GM23338 (cell line): ENCODE measurements around the gene ZFHX2. TPM values are rescaled to one million over a fixed set of nuclear protein-coding genes. Genes with fewer than 3 reads are reported as not detected.

Source experiments
- ATAC-seq: fragments of 200-7000 bp; cut with Tn5 transposase; 3 replicates; pipeline ENCODE4 v1.9.1; 2020
- DNase-seq: peaks from one replicate; pipeline ENCODE4 v3.0.0-alpha.2; 2015; ENCODE audit warnings: low spot score
- H2AFZ ChIP-seq: fragments of 200-600 bp; sonication (generic); 2 replicates; pipeline ENCODE4 v1.8.0; 2016; ENCODE audit warnings: antibody characterized with exemption, mild to moderate bottlenecking, moderate library complexity
- H3F3A ChIP-seq: fragments of 200-600 bp; sonication (generic); replicated peaks from 2 replicates; pipeline ENCODE4 v1.8.0; 2017; ENCODE audit warnings: antibody characterized with exemption, mixed run types, low read depth
- H3K27ac ChIP-seq: fragments of 200-600 bp; sonication (generic); 2 replicates; pipeline ENCODE4 v1.6.1; 2016; ENCODE audit warnings: low read depth
- H3K27me3 ChIP-seq: fragments of 200-600 bp; sonication (generic); 2 replicates; pipeline ENCODE4 v1.8.0; 2016; ENCODE audit warnings: mild to moderate bottlenecking, mixed run types, moderate library complexity; ENCODE audit not compliant: insufficient read depth
- H3K36me3 ChIP-seq: fragments of 200-600 bp; sonication (generic); 2 replicates; pipeline ENCODE4 v1.8.0; 2016; ENCODE audit warnings: mild to moderate bottlenecking; ENCODE audit not compliant: insufficient read depth
- H3K4me1 ChIP-seq: fragments of 200-600 bp; sonication (generic); 2 replicates; pipeline ENCODE4 v1.8.0; 2016; ENCODE audit warnings: mild to moderate bottlenecking, moderate library complexity; ENCODE audit not compliant: insufficient read depth
- H3K4me2 ChIP-seq: fragments of 200-600 bp; sonication (generic); 2 replicates; pipeline ENCODE4 v1.7.1; 2017; ENCODE audit warnings: mixed run types
- H3K4me3 ChIP-seq: fragments of 200-600 bp; sonication (generic); 2 replicates; pipeline ENCODE4 v1.6.1; 2016; ENCODE audit warnings: mixed run types
- H3K79me2 ChIP-seq: fragments of 200-600 bp; sonication (generic); replicated peaks from 2 replicates; pipeline ENCODE4 v1.8.0; 2017; ENCODE audit warnings: mild to moderate bottlenecking; ENCODE audit not compliant: insufficient read depth
- H3K9me2 ChIP-seq: fragments of 200-600 bp; sonication (generic); 2 replicates; pipeline ENCODE4 v1.8.0; 2017; ENCODE audit not compliant: insufficient read depth
- H4K20me1 ChIP-seq: fragments of 200-600 bp; sonication (generic); replicated peaks from 2 replicates; pipeline ENCODE4 v1.8.0; 2017; ENCODE audit warnings: mild to moderate bottlenecking; ENCODE audit not compliant: insufficient read depth
- H3K27ac Mint-ChIP-seq: 2 replicates; pipeline ENCODE4 v1.8.0; 2020; ENCODE audit warnings: inconsistent platforms, mild to moderate bottlenecking, moderate library complexity, mixed read lengths
- H3K27me3 Mint-ChIP-seq: 3 replicates; pipeline ENCODE4 v1.8.0; 2022; ENCODE audit warnings: low read depth, mild to moderate bottlenecking, moderate library complexity, mixed read lengths, inconsistent platforms; ENCODE audit not compliant: insufficient read depth, poor library complexity
- H3K36me3 Mint-ChIP-seq: 3 replicates; pipeline ENCODE4 v1.8.0; 2021; ENCODE audit warnings: low read depth, mild to moderate bottlenecking, inconsistent platforms, moderate library complexity, mixed read lengths
- H3K4me1 Mint-ChIP-seq: 3 replicates; pipeline ENCODE4 v1.8.0; 2020; ENCODE audit warnings: mild to moderate bottlenecking, inconsistent platforms, mixed read lengths
- H3K4me3 Mint-ChIP-seq: 3 replicates; pipeline ENCODE4 v1.8.0; 2021; ENCODE audit warnings: moderate library complexity, mild to moderate bottlenecking, inconsistent platforms, mixed read lengths
- H3K9me3 Mint-ChIP-seq: 3 replicates; pipeline ENCODE4 v1.8.0; 2020; ENCODE audit warnings: moderate library complexity, mild to moderate bottlenecking, inconsistent platforms, mixed read lengths
- CTCF ChIP-seq, 2 experiments: fragments of 200-600 bp in 1 of 2; sonication (generic) in 1 of 2; conservative IDR thresholded peaks; 2 replicates each; pipeline versions ENCODE4 v1.5.1 to v1.6.1; 2016 to 2017; ENCODE audit warnings: antibody characterized with exemption in 2 of 2, low read depth in 2 of 2, mild to moderate bottlenecking in 2 of 2, moderate library complexity in 1 of 2
- ETS1 ChIP-seq: IDR thresholded peaks from 2 replicates; pipeline ENCODE4 v1.6.1; 2016; ENCODE audit warnings: antibody characterized with exemption
- EZH2 ChIP-seq: fragments of 200-600 bp; sonication (generic); IDR thresholded peaks from one replicate; pipeline ENCODE4 v1.8.0; 2017; ENCODE audit warnings: antibody characterized with exemption, mild to moderate bottlenecking, low read depth; ENCODE audit not compliant: unreplicated experiment
- EZH2phosphoT487 ChIP-seq: fragments of 200-600 bp; sonication (generic); IDR thresholded peaks from one replicate; pipeline ENCODE4 v1.8.1; 2018; ENCODE audit warnings: antibody characterized with exemption; ENCODE audit not compliant: unreplicated experiment
- JUNB ChIP-seq: IDR thresholded peaks from one replicate; pipeline ENCODE4 v1.6.1; 2016; ENCODE audit warnings: antibody characterized with exemption; ENCODE audit not compliant: unreplicated experiment
- POLR2AphosphoS5 ChIP-seq: IDR thresholded peaks from 2 replicates; pipeline ENCODE4 v1.6.1; 2016; ENCODE audit warnings: antibody characterized with exemption, low read depth
- STAT1 ChIP-seq: IDR thresholded peaks from one replicate; pipeline ENCODE4 v1.6.1; 2016; ENCODE audit warnings: antibody characterized with exemption; ENCODE audit not compliant: unreplicated experiment
- ZNF331 ChIP-seq: fragments of 250-450 bp; sonication (Bioruptor Pico); IDR thresholded peaks from 2 replicates; pipeline ENCODE4 v1.5.0; 2020; ENCODE audit warnings: low read depth, mild to moderate bottlenecking, moderate library complexity
- ZNF462 ChIP-seq: fragments of 250-450 bp; sonication (Bioruptor Pico); IDR thresholded peaks from 2 replicates; pipeline ENCODE4 v1.5.0; 2020; ENCODE audit warnings: mild to moderate bottlenecking, moderate library complexity
- polyA plus RNA-seq: library from polyadenylated mRNA; unstranded; fragments of >200 nt; fragmentation: Nextera tagmentation; extraction: Ambion mirVana; gene quantifications from 2 replicates; pipeline ENCODE4 v1.2.1, GENCODE V29; 2016
- total RNA-seq: library from RNA; depleted of rRNA; stranded (reverse); fragments of >200 nt; shearing (Covaris generic); gene quantifications from 2 replicates; pipeline ENCODE4 v1.2.3, GENCODE V29; 2014

ZFHX2 gene
- total and polyA plus RNA-seq, 2 experiments from 2014 or later: 11.6 to 18.5 TPM

GRCh38 chr14:23580948-23581281 lies 29.4 kb upstream of the ZFHX2 start:
- peaks cover 3% of the 10 kb centered on the region; the same call in 1 of the 3 replicates for H3K36me3 Mint-ChIP-seq
- Histone ChIP-seq H3F3A (0 out of 2 replicates have a peak, but pooled peaks cover 10% of the 10 kb centered on the region), H3K4me1 (peaks cover 15% of the 10 kb centered on the region), H4K20me1 (no peaks in the 10 kb centered on the region), H3K9me2 (no peaks in the 10 kb centered on the region), H3K27me3 (peaks cover 18% of the 10 kb centered on the region), H3K36me3 (no peaks in the 10 kb centered on the region), H3K4me3 (no peak overlapping the region), H3K79me2 (no peaks in the 10 kb centered on the region), H3K4me2 (no peak overlapping the region), H3K27ac (no peak overlapping the region), H2AFZ (no peak overlapping the region)
- TF ChIP-seq EZH2 (no peak), CTCF (conservative IDR thresholded peaks at IDR 0.05; ENCODE audit: low read depth in 2 of 2) (peak; percentile 23 to 25; a peak in 2 of 4 replicates)
- DNase-seq (peak; percentile 72), ATAC-seq (no peak)
- no peak overlapping the region for H3K27ac Mint-ChIP-seq
- H3K27me3 Mint-ChIP-seq: peaks cover 23% of the 10 kb centered on the region
- no peak overlapping the region for H3K4me3 Mint-ChIP-seq
- peaks cover 17% of the 10 kb centered on the region for H3K9me3 Mint-ChIP-seq
- peaks cover 17% of the 10 kb centered on the region for H3K4me1 Mint-ChIP-seq

- no peaks in the 10 kb centered on the region for H3K36me3 ChIP-seq
- Mint-ChIP-seq H3K27ac (no peak overlapping the region), H3K36me3 (peaks cover 5% of the 10 kb centered on the region), H3K27me3 (peaks cover 25% of the 10 kb centered on the region), H3K4me3 (no peak overlapping the region), H3K9me3 (peaks cover 12% of the 10 kb centered on the region), H3K4me1 (peaks cover 19% of the 10 kb centered on the region)
- H3K4me1 ChIP-seq: peaks cover 15% of the 10 kb centered on the region
- no peak overlapping the region for H3K27ac ChIP-seq
- H3K79me2 ChIP-seq: no peaks in the 10 kb centered on the region
- H3K9me2 ChIP-seq: no peaks in the 10 kb centered on the region
- H3K4me2 ChIP-seq: no peak overlapping the region; the same call in 1 of the 2 replicates
- peaks cover 21% of the 10 kb centered on the region for H3K27me3 ChIP-seq
- ATAC-seq: no peak
- H4K20me1 ChIP-seq: peaks cover 2% of the 10 kb centered on the region
- peaks cover 12% of the 10 kb centered on the region; the same call in 1 of the 2 replicates for H3F3A ChIP-seq
- DNase-seq: no peak
- H3K4me3 ChIP-seq: no peak overlapping the region
- 0 out of 2 replicates have a peak overlapping the region, but pooled peaks have one; percentile 78 for H2AFZ ChIP-seq
- no peak for TF ChIP-seq POLR2AphosphoS5
- no peak for TF ChIP-seq ZNF462 (CRISPR knock-in tag)
- TF ChIP-seq STAT1: no peak
- TF ChIP-seq EZH2phosphoT487: no peak
- no peak for TF ChIP-seq JUNB
- no peak for TF ChIP-seq ETS1
- no peak for TF ChIP-seq CTCF (conservative IDR thresholded peaks at IDR 0.05; ENCODE audit: low read depth in 2 of 2)
- no peak for TF ChIP-seq EZH2
- no peak for TF ChIP-seq ZNF331 (CRISPR knock-in tag)
These were observed 28.8 kb upstream of the ZFHX2 start for GRCh38 chr14:23580152-23580926.
